ENCODE results near the gene SGIP1. TPM values are rescaled to one million over a fixed set of nuclear protein-coding genes. Genes with fewer than 3 reads are reported as not detected.

Gene SGIP1
- total and polyA plus RNA-seq, 2 of the 8 experiments (the other 6 are each of a cell fraction or from before 2014, with no cell fraction given) = 1.4 to 2.1 TPM

DNA sequence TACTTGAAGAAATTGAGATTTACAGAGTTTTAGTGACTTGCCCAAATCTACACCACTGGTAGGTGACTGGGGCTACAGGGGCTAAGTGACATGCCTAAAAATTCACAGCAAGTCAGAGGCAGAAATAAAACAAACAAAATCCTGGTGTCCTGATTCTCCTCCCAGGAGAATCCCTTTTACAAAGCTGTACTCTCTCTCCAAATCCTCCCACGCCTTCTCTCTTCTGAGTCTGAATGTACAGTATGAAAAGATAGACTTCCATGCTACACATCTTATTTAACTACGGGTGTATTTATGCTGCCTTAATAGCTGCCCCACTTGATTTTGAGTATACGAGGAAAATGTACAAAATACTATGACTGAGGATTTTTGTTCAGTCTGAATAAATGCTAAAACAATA lies 65.4 kb downstream of the SGIP1 start:
- Histone ChIP-seq H2BK120ac (replicated peaks; ENCODE audit: low read depth, low read length) (no peak overlapping the region), H2AK5ac (ENCODE audit: low read depth, low read length) (no peak overlapping the region), H4K8ac (ENCODE audit: extremely low read depth, insufficient read depth, low read length) (no peak overlapping the region), H3K4me3 (ENCODE audit: extremely low read depth in 1 of 4, insufficient read depth in 2 of 4, low read depth in 3 of 4, low read length in 4 of 4) (no peak overlapping the region), H3K18ac (ENCODE audit: extremely low read depth, low read length) (no peak overlapping the region), H2AFZ (ENCODE audit: low read length) (no peak overlapping the region), H4K91ac (replicated peaks; ENCODE audit: insufficient read length, low read length) (no peak overlapping the region), H3K4ac (replicated peaks; ENCODE audit: insufficient read length, low read depth, low read length) (no peak overlapping the region), H3K79me1 (ENCODE audit: low read depth, low read length) (no peaks in the 10 kb centered on the region), H2BK15ac (ENCODE audit: low read length) (no peak overlapping the region), H3K4me2 (ENCODE audit: insufficient read depth in 1 of 2, low read depth in 2 of 2, low read length in 2 of 2) (no peak overlapping the region), H3K23me2 (ENCODE audit: low read depth, low read length) (no peaks in the 10 kb centered on the region), H3K27ac (ENCODE audit: low read depth, low read length) (no peak overlapping the region), H3K23ac (ENCODE audit: insufficient read length) (no peak overlapping the region), H2BK5ac (ENCODE audit: low read depth, low read length) (no peak overlapping the region), H3K4me1 (replicated peaks in 1 of 4; ENCODE audit: control insufficient read depth in 3 of 4, insufficient read depth in 4 of 4, low read length in 3 of 4) (no peaks in the 10 kb centered on the region), H3K14ac (ENCODE audit: insufficient read length) (no peak overlapping the region), H3K56ac (replicated peaks; ENCODE audit: insufficient read length, low read depth, low read length) (no peak overlapping the region), H3K9me3 (ENCODE audit: insufficient read depth in 2 of 2, low read depth in 1 of 2, low read length in 1 of 2) (no peaks in the 10 kb centered on the region), H4K20me1 (replicated peaks in 1 of 2; ENCODE audit: control insufficient read depth in 1 of 2, insufficient read depth in 2 of 2, low read length in 2 of 2) (no peaks in the 10 kb centered on the region), H4K5ac (ENCODE audit: insufficient read length, low read depth, low read length) (no peak overlapping the region), H3K36me3 (ENCODE audit: control insufficient read depth in 2 of 4, insufficient read depth in 4 of 4, low read length in 3 of 4) (no peaks in the 10 kb centered on the region), H2BK12ac (ENCODE audit: low read depth, low read length) (no peak overlapping the region), H3K79me2 (ENCODE audit: control insufficient read depth in 1 of 2, insufficient read depth in 2 of 2, low read length in 2 of 2) (no peaks in the 10 kb centered on the region), H2BK20ac (ENCODE audit: low read length) (no peak overlapping the region), H3K27me3 (replicated peaks in 1 of 4; ENCODE audit: control insufficient read depth in 3 of 4, extremely low read depth in 1 of 4, insufficient read depth in 3 of 4, low read length in 3 of 4) (no peaks in the 10 kb centered on the region), H3K9ac (replicated peaks in 1 of 4; ENCODE audit: extremely low read depth in 1 of 4, low read depth in 3 of 4, low read length in 3 of 4) (no peak overlapping the region)
- TF ChIP-seq JUND (IDR thresholded peaks at IDR 0.05; ENCODE audit: low read length) = no peak
- FAIRE-seq (no peak), DNase-seq (ENCODE audit: low read depth in 1 of 2, low spot score in 2 of 2) (no peak)
- ChIA-PET POLR2A (ENCODE audit: partially characterized antibody) (no interaction called here), CTCF (ENCODE audit: partially characterized antibody) (no interaction called here)
- 94% methylated on average over 3 of the region's 3 CpGs; no CpG with 5 or more reads in 1 of the 2 experiments for WGBS, 2 experiments (ENCODE audit: extremely low coverage in 1 of 2, insufficient coverage in 1 of 2, insufficient read length in 1 of 2, insufficient replicate concordance in 2 of 2, low coverage in 1 of 2, low lambda C conversion rate in 2 of 2, missing lambda C conversion rate in 1 of 2)
